GM12878 (cell line): ENCODE data around the gene DIAPH2. TPM values are rescaled to one million over a fixed set of nuclear protein-coding genes. Genes with fewer than 3 reads are reported as not detected.

Experiments
- ATAC-seq: fragments of 200-7000 bp; cut with Tn5 transposase; 3 replicates; pipeline ENCODE4 v1.9.1; 2020; ENCODE audit warnings: mild to moderate bottlenecking, moderate library complexity
- BruUV-seq: library from RNA; stranded (reverse); fragments of 400-500 nt; replicated peaks from 2 replicates; lab custom pipeline; 2021; lab: Mats Ljungman, UMichigan
- CTCF ChIA-PET: fragments of 300-600 bp; sonication (Branson Sonifier 250); formaldehyde crosslinking; extraction: SDS; loops from one replicate; lab custom pipeline; 2021; ENCODE audit warnings: inconsistent platforms; lab: Yijun Ruan, JAX
- POLR2A ChIA-PET: fragments of 350-600 bp; formaldehyde crosslinking; extraction: SDS; loops from one replicate; lab custom pipeline; 2021; ENCODE audit warnings: inconsistent platforms; lab: Charles Lee
- RAD21 ChIA-PET: fragments of 300-600 bp; sonication (Branson Sonifier 250); formaldehyde crosslinking; loops from one replicate; lab custom pipeline; 2023; ENCODE audit warnings: antibody characterized with exemption; ENCODE audit not compliant: unreplicated experiment; lab: Charles Lee
- SMC1A ChIA-PET: fragments of 300-600 bp; sonication (Branson Sonifier 250); formaldehyde crosslinking; loops from one replicate; lab custom pipeline; 2023; ENCODE audit not compliant: unreplicated experiment, uncharacterized antibody; lab: Charles Lee
- DNase-seq: peaks from one replicate; pipeline ENCODE4 v3.0.0-alpha.2; 2011; ENCODE audit warnings: low read depth, low spot score
- FAIRE-seq: peaks from 3 replicates; lab custom pipeline; 2011; peaks lifted over from hg19 to GRCh38; lab: Jason Lieb, UNC
- H2AFZ ChIP-seq: 2 replicates; pipeline ENCODE4 v1.6.0; 2011; ENCODE audit warnings: low read depth, low read length, control low read depth; ENCODE audit not compliant: control insufficient read depth
- H3K27ac ChIP-seq: 2 replicates; pipeline ENCODE4 v1.5.1; 2011; ENCODE audit warnings: control low read depth; ENCODE audit not compliant: control insufficient read depth, insufficient read depth
- H3K27me3 ChIP-seq, 2 experiments: replicated peaks in 1 of 2; 2 replicates each; pipeline versions ENCODE4 v1.6.0 to v1.6.1; 2011; ENCODE audit warnings: low read length in 1 of 2; ENCODE audit not compliant: control insufficient read depth in 2 of 2, insufficient read depth in 2 of 2
- H3K36me3 ChIP-seq, 2 experiments: 2 replicates each; pipeline ENCODE4 v1.5.1; 2011; ENCODE audit warnings: low read length in 1 of 2; ENCODE audit not compliant: control insufficient read depth in 2 of 2, insufficient read depth in 2 of 2
- H3K4me1 ChIP-seq: 2 replicates; pipeline ENCODE4 v1.6.1; 2011; ENCODE audit warnings: mild to moderate bottlenecking, low read length, moderate library complexity, mixed read lengths; ENCODE audit not compliant: control insufficient read depth, insufficient read depth
- H3K4me2 ChIP-seq: 2 replicates; pipeline ENCODE4 v1.6.0; 2011; ENCODE audit warnings: control low read depth; ENCODE audit not compliant: control insufficient read depth, insufficient read depth
- H3K4me3 ChIP-seq: fragments of 200-600 bp; sonication (generic); 2 replicates; pipeline ENCODE4 v1.5.1; 2016
- H3K79me2 ChIP-seq: 2 replicates; pipeline ENCODE4 v1.6.0; 2011; ENCODE audit warnings: low read length; ENCODE audit not compliant: control insufficient read depth, insufficient read depth
- H3K9ac ChIP-seq: 2 replicates; pipeline ENCODE4 v1.8.0; 2011; ENCODE audit warnings: low read length, control low read depth, mixed read lengths; ENCODE audit not compliant: control insufficient read depth, insufficient read depth
- H3K9me3 ChIP-seq: replicated peaks from 3 replicates; pipeline ENCODE4 v1.5.1; 2011; ENCODE audit warnings: mild to moderate bottlenecking, low read length; ENCODE audit not compliant: control insufficient read depth, insufficient read depth
- H4K20me1 ChIP-seq: 2 replicates; pipeline ENCODE4 v1.6.0; 2011; ENCODE audit not compliant: control insufficient read depth, insufficient read depth
- CEBPZ ChIP-seq: fragments of 150-350 bp; IDR thresholded peaks from 2 replicates; pipeline ENCODE4 v1.6.1; 2016; ENCODE audit warnings: low read depth, low read length
- CREM ChIP-seq: IDR thresholded peaks from 2 replicates; pipeline ENCODE4 v1.6.1; 2014; ENCODE audit warnings: antibody characterized with exemption, low read depth
- IKZF1 ChIP-seq: fragments of 450-650 bp; conservative IDR thresholded peaks from 2 replicates; pipeline ENCODE4 v1.6.1; 2017; ENCODE audit warnings: antibody characterized with exemption, mild to moderate bottlenecking
- MTA3 ChIP-seq: IDR thresholded peaks from 2 replicates; pipeline ENCODE4 v1.6.1; 2012; ENCODE audit warnings: low read length, inconsistent platforms, borderline replicate concordance
- PML ChIP-seq: IDR thresholded peaks from 2 replicates; pipeline ENCODE4 v1.6.1; 2012; ENCODE audit warnings: low read length, inconsistent platforms
- TCF7 ChIP-seq: IDR thresholded peaks from 2 replicates; pipeline ENCODE4 v1.6.1; 2014; ENCODE audit warnings: antibody characterized with exemption, borderline replicate concordance
- YBX1 ChIP-seq: fragments of 450-650 bp; IDR thresholded peaks from 2 replicates; pipeline ENCODE4 v1.6.1; 2016; ENCODE audit warnings: antibody characterized with exemption
- YY1 ChIP-seq: IDR thresholded peaks from 2 replicates; pipeline ENCODE4 v1.6.1; 2011; ENCODE audit warnings: low read depth, mild to moderate bottlenecking, low read length
- WGBS: methylation state at CpG from one replicate; pipeline ENCODE4 v1.1.6; 2016; ENCODE audit warnings: low lambda C conversion rate; ENCODE audit not compliant: insufficient replicate concordance, insufficient coverage; ENCODE audit errors: missing lambda C conversion rate; 5-methylcytosine and 5-hydroxymethylcytosine counted together
- in situ Hi-C: fragments of 300-500 bp; cut with MboI; formaldehyde crosslinking; loops from 9 replicates; pipeline ENCODE4 v1.14.3; 2018; ENCODE audit warnings: mixed read lengths
- intact Hi-C: fragments of 100-400 bp; cut with micrococcal nuclease; formaldehyde crosslinking; loops from one replicate; pipeline ENCODE4 v1.14.2; 2022; ENCODE audit not compliant: unreplicated experiment
- polyA plus RNA-seq, 11 experiments: library from polyadenylated mRNA; depleted of rRNA in 4 of 11; unstranded in 6 of 11; stranded (reverse) in 5 of 11; fragments of >200 nt; fragmentation: Nextera tagmentation in 4 of 11; fragmentation: Illumina TruSeq in 1 of 11; extraction: Ambion mirVana in 4 of 11; extraction: Trizol in 1 of 11; gene quantifications; 1 replicate in 1 of 11; 2 replicates in 10 of 11; pipeline versions ENCODE4 v1.2.1 to v1.2.3, GENCODE V29; 2011 to 2016; ENCODE audit warnings: inconsistent platforms in 2 of 11, missing spikeins in 2 of 11, low read depth in 1 of 11
- total RNA-seq, 4 experiments: library from RNA; depleted of rRNA in 3 of 4; stranded (reverse); fragments of >200 nt in 3 of 4; fragmentation: Illumina TruSeq in 1 of 4; extraction: Trizol in 1 of 4; gene quantifications; 2 replicates each; pipeline versions ENCODE4 v1.2.1 to v1.2.3, GENCODE V29; 2013 to 2021

DIAPH2 gene
- total and polyA plus RNA-seq, 10 of the 15 experiments (the other 5 are each of a cell fraction or from before 2014, with no cell fraction given) = 2.2 to 16.6 (median 8.8) TPM

DNA sequence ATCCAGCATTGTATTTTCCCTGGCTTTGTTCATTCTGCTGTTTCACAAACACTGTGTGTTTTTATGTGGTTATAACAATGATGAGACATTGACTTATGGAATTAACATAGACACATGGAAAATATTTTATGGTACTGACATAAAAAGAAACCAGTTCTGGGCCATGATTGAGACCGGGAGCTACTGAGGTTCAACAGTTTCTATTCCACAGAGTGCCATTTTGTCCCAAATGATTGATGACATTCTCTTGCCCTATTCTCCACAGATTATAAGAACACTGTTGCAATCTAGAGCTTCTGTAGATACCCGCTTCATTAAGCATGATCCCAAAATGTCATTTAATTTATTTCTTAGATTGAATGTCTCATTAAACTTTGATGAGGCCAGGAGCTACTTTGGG, 525.9 kb downstream of the DIAPH2 start (continued):
- TF ChIP-seq CEBPZ (no peak), MTA3 (no peak), YY1 (no peak), PML (no peak), IKZF1 (no peak)

DNA sequence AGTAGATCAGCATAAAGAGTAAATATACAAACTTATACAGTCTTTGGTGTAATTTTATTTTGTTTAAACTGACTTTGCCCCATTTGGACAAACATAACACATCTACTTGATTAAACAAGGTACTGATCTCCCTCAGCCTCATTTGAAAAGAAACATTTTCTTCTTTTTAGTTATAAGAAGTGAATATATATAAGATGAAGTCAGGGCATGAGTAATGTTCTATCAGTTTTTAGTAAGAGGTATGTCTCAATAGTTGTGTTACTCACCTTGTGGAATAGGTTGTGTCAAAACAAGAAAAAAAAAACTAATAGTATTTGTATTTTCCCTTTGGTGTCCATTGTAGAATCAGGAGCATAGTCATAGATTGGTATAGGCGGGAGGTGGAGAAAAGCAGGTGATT, 526.4 kb downstream of the DIAPH2 start:
- SMC1A ChIA-PET = no interaction called here
- Histone ChIP-seq H3K79me2 (no peaks in the 10 kb centered on the region), H3K4me1 (no peaks in the 10 kb centered on the region), H4K20me1 (no peaks in the 10 kb centered on the region), H2AFZ (no peak overlapping the region), H3K27ac (no peak overlapping the region), H3K27me3 (no peaks in the 10 kb centered on the region), H3K9ac (no peak overlapping the region), H3K36me3 (no peaks in the 10 kb centered on the region), H3K4me2 (no peak overlapping the region), H3K9me3 (no peaks in the 10 kb centered on the region), H3K4me3 (no peak overlapping the region)
- in situ Hi-C loops = no loop called here
- POLR2A ChIA-PET = no interaction called here
- WGBS = 57% methylated on average over 1 of the region's 1 CpG
- no peak for FAIRE-seq
- ATAC-seq = no peak
- intact Hi-C loops = no loop called here
- CTCF ChIA-PET = interaction anchor here (0.6 to 1.0 kb wide), 2 partner anchors 16 to 1948 kb away, joined by 3 read pairs; no protein-coding TSS in a partner anchor
- BruUV-seq = no TSS peak
- RAD21 ChIA-PET = no interaction called here
- no peak for DNase-seq
- TF ChIP-seq CREM = no peak
- no peak for TF ChIP-seq TCF7
- TF ChIP-seq YBX1 = no peak
